SKM-1 (cell line): Measurements from ENCODE around the gene MON2.

Experiments used
- DNase-seq: peaks from one replicate; lab custom pipeline; 2025; ENCODE audit not compliant: unreplicated experiment; lab: John Stamatoyannopoulos, UW

Gene MON2

GRCh38 chr12:62605981-62606380 is 139.4 kb downstream of the MON2 start:
- no peak for DNase-seq

DNA sequence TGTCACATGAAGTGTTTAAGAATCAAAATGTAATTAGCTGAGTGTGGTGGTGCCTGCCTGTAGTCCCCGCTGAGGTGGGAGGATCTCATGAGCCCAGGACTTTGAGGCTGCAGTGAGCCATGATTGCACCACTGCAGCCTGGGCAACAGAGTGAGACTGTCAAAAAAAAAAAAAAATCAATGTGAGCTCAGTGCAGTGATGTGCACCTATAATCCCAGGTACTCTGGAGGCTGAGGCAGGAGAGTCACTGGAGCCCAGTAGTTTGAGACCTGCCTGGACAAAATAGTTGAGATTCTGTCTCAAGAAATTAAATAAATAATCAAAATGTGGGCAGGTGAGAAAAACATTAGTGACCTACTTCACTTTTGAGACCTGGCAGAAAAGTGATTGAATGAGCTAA is 140.0 kb downstream of the MON2 start:
- no peak for DNase-seq

DNA sequence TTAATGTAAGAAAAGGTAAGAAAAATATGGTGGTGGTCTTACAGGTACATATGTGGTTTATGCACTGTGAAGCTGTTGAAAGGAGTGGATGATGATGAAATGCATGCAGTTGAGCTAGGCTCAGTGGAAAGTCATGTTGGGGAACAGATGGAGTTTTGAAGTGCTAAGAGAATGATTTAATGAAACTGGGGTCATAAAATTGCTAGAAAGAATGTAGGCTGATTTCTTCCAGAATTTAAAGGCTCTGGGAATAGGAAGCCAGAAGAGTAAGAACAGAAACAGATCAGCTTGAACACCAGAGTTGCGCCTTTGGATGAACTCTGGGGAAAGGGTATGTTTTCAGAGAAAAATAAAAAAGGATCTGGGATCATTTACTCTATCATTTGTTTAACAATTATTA is 146.5 kb downstream of the MON2 start:
- no peak for DNase-seq

- no peak for DNase-seq
Measured at GRCh38 chr12:62618319-62618718, 151.7 kb downstream of the MON2 start.

DNA sequence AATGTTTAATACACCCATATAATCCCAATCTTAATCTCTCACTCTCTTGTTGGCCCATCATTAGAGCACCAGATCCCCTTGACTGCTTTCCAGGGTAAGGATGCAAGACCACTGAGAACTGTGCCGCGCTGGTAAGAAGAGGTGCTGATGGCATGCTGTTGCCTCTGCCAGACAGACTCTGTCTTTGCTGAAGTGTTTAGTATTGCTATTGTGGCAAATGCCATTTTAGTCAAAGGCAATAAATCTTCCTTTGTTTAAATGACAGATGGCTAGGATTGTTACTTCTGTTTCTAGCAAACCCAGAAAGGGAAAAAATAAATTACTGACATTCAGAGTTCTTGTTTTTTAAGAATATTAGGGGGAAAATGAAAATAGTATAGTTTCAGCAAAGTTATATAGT is 152.3 kb downstream of the MON2 start:
- DNase-seq, result no peak

DNA sequence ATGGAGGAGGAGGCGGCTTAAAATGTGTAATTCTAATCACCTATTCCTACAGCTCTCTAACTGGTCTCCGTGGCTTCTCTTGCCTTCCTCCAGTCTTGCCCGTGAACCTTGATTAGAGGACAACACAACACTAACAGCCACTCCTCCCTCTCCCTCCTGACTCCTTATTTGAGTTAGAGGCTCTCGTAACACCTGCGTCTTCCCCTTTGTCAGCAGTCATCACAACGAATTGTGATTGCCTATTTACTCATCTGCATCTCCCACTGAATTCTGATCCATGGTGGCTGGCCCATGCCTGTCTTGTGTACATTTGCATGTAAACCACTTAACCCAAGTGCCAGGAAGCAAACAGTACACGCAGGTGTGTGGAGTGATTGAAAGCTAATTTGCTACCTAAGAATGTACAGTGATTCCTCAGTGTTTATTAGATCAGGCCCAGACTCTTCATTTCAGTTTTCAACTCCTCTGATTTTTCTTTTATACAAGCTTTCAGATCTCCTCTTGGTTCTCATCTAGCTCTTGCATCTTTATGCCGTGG is 154.5 kb downstream of the MON2 start:
- DNase-seq, result no peak

- DNase-seq, result no peak
Measured at GRCh38 chr12:62622177-62622576, 155.6 kb downstream of the MON2 start.

DNA sequence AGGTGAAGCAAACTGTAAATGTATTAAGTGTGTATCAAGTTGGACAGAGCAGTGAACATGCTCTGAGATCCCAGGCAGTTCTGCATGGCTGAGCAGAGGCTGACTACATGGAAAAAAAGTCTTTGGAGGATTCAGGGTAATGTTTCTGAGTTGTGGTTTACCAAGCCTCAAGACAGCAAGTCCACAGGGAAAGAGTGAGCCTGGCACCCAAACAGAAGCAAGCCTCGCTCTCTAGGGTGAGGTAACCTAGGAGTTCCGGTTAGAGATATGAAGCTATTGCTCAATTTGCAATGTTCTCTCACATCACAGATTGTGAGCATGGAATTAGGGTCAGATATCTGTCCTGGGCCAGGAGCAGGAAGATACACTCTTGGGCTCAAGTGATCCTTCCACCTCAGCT is 158.6 kb downstream of the MON2 start:
- no peak for DNase-seq

DNA sequence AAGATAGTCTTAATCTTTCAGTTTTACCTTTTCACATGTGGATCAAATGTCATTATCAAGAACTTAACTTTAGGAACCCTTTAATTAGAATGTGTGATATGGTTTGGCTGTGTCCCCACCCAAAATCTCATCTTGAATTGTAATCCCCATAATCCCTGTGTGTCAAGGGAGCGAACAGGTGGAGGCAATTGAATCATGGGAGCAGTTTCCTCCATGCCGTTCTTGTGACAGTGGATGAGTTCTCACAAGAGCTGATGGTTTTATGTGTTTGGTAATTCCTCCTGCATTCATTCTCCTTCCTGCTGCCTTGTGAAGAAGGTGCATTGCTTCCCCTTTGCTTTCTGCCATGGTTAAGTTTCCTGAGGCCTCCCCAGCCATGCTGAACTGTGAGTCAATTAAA is 160.6 kb downstream of the MON2 start:
- DNase-seq, result no peak

- no peak for DNase-seq
Measured at GRCh38 chr12:62629413-62629812, 162.8 kb downstream of the MON2 start.

DNA sequence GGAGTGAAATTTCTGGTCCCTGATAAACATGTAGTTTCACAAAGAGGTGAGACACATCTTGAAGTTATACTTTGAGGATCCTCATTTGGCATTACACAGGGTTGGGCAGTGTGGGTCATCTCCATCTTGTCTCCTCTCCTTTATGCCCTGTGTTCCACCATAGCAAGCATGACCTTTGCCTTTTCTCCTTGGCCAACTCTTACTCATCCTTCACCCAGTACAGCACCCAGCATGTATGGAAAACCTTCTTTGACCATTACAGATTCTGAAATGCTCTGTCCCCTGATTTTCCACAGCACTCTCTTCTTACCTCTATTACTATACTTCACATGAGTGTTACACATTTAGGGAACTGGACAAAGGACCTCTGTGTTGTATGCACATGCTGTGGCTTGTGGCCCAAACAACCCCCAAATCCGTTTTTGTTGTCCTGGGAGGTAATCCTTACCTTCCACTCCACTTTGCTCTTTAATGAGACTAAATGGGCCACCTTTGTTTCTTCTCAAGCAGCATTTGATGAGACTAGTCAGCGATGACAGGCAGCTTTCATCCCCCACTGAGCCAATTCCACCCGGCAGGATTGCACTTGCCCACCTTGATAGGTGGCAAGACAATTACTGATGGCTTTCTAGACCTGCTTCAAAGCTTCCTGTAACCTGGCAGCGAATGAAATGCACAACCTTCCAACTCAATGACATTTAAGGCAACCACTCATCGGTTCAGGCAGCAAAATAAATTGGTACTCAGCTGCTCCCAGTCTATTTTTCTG is 163.5 kb downstream of the MON2 start:
- DNase-seq, result no peak

DNA sequence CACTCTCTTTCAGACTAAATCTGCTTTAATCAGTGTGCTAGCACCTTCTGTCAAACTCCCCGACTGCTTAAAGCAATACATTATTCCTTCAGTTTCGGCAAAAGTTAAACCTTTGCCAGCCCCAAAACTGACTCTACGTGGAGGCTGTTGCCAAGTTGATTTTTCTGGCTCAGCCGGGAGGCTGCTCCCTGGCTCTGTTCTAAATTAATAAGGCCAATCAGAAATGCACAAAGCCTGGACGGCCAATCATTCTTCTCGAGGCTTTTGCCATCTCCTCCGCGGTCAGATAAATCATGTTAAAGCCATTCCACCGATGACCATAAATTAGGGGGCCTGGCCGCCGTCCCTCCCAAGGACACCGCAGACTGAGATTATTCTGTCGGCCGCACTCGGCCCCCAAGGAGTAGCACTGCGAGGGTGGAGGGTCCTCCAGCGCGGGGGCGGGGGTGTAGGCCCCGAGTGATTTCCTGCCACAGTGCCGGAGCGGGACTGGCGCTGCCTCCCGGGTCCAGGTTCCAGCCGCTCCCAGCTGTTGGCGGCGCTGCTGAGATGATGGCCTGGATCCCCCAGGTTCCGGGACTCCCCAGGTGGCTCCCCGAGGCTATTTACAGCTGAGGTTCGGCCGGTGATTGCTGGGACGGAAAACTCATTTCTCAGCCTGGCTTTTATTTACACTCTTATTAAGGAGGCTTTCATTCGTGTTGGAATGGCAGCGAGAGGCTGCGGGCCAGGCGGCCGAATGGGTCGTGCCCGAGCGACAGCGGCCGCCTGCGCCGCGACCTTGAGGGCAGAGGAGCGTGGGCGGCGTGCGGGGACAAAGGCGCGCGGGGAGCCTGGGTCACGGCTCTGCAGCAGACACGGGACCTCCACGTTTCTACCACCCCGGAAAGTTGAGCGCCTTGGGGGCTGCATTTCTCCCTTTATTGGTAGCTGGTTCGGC is 165.1 kb downstream of the MON2 start:
- no peak for DNase-seq

- no peak for DNase-seq
Measured at GRCh38 chr12:62632411-62632918, 165.8 kb downstream of the MON2 start.

DNA sequence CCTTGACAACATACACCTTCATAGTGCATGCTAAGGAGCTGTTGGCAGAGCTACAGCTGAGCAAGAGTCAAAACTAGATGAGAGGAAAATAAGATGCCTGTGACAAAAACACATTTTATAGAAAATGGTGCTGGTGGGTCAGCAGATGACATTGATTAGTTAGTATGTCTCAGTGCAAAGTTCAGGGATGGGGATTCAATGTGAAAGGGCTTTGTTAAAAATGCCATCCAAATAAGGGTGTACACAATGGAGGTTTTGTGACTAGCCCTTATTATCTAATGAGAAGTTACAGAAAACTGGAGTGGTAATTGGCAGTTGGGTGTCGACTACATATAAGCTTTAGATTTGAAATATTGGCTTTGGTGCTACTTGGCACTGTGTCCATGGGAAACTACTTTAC is 169.0 kb downstream of the MON2 start:
- DNase-seq, result no peak

DNA sequence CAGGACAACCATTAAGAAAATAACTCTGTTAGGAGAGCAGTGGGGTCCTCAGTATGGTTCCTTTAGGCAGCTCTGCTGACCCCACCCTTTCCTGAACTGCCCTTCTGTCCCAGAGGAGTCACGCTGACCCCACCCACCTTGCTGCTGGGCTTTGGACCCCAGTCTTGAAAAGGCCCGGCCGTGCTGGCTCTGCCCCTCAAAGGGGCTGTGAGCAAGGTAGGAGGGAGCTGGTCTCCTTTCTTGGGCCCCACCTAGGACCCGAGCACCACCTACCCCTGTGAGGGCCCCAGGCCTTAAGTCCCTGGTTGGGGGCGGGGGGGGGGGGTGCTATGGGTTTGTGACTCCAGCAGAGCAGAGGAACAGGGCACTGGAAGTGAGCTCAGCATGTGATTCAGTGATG is 171.1 kb downstream of the MON2 start:
- DNase-seq, result no peak

- no peak for DNase-seq
Measured at GRCh38 chr12:62640910-62641448, 174.4 kb downstream of the MON2 start.

DNA sequence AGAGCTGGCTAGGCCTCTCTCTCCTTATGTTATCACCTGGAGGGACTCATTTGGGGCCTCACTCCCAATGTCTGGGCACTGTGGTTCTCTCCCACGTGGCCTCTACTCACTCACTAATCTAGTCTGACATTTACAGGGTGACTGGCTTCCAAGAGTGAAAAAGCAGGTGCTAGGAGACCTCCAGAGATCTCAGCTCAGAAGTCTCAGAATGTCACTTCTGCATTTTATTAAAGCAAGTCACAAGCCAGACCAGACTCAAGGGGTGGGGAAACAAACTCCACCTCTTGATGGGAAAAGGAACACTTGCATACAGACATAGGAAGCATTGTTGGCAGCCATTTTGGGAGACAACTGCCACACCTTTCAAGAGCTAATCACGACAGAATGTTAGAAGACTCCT is 175.9 kb downstream of the MON2 start:
- no peak for DNase-seq

- DNase-seq, result no peak
Measured at GRCh38 chr12:62643486-62643885, 176.9 kb downstream of the MON2 start.

DNA sequence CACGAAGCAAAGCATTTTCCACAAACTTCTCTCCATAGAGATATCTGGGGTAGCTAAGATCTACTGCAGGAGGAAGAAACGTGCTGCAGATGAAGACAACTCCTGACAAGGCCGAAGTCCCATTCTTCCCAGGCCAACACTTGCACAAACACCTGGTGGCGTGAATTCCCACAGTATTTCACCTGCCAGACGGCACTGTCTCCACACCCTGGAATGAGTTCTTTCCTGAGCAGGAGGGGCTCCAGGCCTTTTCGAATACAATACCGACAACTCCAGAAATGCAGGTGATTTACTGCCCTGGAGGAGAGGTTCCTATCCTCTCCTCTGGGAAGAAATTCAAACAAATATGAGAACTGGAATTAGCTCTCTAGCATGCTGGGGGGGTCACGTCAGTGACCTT is 179.9 kb downstream of the MON2 start:
- no peak for DNase-seq

- no peak for DNase-seq
Measured at GRCh38 chr12:62647586-62647985, 181.0 kb downstream of the MON2 start.

- no peak for DNase-seq
Measured at GRCh38 chr12:62649412-62650138, 182.9 kb downstream of the MON2 start.
